Lower leg skin (tissue), 3 donors: ENCODE results near the gene MEN1.

ENCODE experiments used
- POLR2A ChIP-seq, 2 donors: fragments of 450-650 bp; IDR thresholded peaks; one replicate each; pipeline ENCODE4 v1.6.1; 2016 to 2017; ENCODE audit warnings: antibody characterized with exemption in 2 of 2, mild to moderate bottlenecking in 1 of 2, moderate library complexity in 1 of 2
- TF ChIP-seq, protein P1 (sequence below), 3 donors: fragments of 450-650 bp; IDR thresholded peaks; one replicate each; pipeline ENCODE4 v1.5.1; 2016; ENCODE audit warnings: antibody characterized with exemption in 3 of 3, mild to moderate bottlenecking in 3 of 3, moderate library complexity in 2 of 3

DNA sequence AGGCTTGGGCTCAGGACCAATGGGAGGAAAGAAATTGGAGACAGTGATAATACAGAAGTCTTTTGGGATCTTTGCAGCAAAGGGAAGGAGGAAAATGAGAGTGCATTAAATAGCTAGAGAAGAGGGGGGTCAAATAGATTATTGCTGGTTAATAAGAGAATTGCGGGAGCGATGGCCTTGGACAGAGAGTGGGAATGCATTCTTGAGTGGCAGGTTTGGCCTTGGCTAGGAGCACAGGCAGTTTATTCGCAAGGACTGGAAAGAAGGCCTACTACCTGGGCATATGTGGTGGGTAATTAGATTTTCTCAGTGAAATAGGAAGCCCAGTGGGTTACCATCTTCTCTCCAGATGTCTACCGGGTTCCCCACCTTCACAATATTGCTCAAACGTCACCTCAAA, 3.5 kb upstream of the MEN1 start:
- no peak for TF ChIP-seq POLR2A (IDR thresholded peaks at IDR 0.05)
- TF ChIP-seq, protein P1, sequence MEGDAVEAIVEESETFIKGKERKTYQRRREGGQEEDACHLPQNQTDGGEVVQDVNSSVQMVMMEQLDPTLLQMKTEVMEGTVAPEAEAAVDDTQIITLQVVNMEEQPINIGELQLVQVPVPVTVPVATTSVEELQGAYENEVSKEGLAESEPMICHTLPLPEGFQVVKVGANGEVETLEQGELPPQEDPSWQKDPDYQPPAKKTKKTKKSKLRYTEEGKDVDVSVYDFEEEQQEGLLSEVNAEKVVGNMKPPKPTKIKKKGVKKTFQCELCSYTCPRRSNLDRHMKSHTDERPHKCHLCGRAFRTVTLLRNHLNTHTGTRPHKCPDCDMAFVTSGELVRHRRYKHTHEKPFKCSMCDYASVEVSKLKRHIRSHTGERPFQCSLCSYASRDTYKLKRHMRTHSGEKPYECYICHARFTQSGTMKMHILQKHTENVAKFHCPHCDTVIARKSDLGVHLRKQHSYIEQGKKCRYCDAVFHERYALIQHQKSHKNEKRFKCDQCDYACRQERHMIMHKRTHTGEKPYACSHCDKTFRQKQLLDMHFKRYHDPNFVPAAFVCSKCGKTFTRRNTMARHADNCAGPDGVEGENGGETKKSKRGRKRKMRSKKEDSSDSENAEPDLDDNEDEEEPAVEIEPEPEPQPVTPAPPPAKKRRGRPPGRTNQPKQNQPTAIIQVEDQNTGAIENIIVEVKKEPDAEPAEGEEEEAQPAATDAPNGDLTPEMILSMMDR (IDR thresholded peaks at IDR 0.05): no peak
